HepG2 (cell line): ENCODE measurements around the gene BLMH.

ENCODE experiments used
- GZF1 ChIP-seq: sonication (generic); formaldehyde crosslinking; IDR thresholded peaks from 2 replicates; pipeline ENCODE4 v1.5.1; 2020; ENCODE audit warnings: mild to moderate bottlenecking, missing genetic modification reagents
- POLR2A ChIP-seq, 2 experiments: IDR thresholded peaks; 2 replicates each; pipeline ENCODE4 v1.6.1; 2011; ENCODE audit warnings: low read depth in 2 of 2, low read length in 2 of 2, mild to moderate bottlenecking in 1 of 2, moderate library complexity in 1 of 2; ENCODE audit not compliant: insufficient read depth in 1 of 2
- ZNF335 ChIP-seq: sonication (generic); formaldehyde crosslinking; IDR thresholded peaks from 2 replicates; pipeline ENCODE4 v1.4.0; 2020; ENCODE audit warnings: missing genetic modification reagents
- ZNF580 ChIP-seq: IDR thresholded peaks from 2 replicates; pipeline ENCODE4 v1.6.1; 2016; ENCODE audit warnings: low read depth, borderline replicate concordance
- ZNF749 ChIP-seq: sonication (generic); formaldehyde crosslinking; IDR thresholded peaks from 2 replicates; pipeline ENCODE4 v1.8.0; 2022; ENCODE audit warnings: mild to moderate bottlenecking, missing genetic modification reagents, moderate library complexity, borderline replicate concordance
- TF ChIP-seq, protein P1 (sequence below), 2 experiments: sonication (generic) in 1 of 2; formaldehyde crosslinking in 1 of 2; IDR thresholded peaks; 2 replicates each; pipeline versions ENCODE4 v1.5.1 to v1.6.1; 2011 to 2020; ENCODE audit warnings: borderline replicate concordance in 1 of 2, low read depth in 1 of 2, low read length in 1 of 2, mild to moderate bottlenecking in 1 of 2, missing genetic modification reagents in 1 of 2, moderate library complexity in 1 of 2

DNA sequence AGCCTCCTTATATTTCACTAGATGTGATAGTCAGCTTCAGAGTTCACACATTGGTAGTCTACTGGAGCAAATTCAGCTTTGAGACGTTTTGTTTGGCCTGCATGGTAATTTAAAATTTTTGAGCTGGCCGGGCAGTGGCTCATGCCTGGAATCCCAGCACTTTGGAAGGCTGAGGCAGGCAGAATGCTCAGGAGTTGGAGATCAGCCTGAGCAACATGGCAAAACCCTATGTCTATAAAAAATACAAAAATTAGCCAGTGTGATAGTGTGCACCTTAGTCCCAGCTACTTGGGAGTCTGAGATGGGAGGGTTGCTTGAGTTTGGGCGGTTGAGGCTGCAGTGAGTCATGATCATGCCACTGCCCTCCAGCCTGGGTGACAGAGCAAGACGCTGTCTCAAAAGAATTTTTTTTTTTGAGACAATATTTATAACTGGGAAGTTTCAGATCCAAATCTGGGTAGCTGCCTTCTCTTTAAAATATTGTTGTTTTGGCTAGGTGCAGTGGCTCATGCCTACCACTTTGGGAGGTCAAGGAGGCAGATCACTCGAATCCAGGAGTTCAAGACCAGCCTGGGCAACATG, 4.8 kb upstream of the BLMH start:
- no peak for TF ChIP-seq ZNF749 (CRISPR knock-in tag)
- TF ChIP-seq, protein P1, sequence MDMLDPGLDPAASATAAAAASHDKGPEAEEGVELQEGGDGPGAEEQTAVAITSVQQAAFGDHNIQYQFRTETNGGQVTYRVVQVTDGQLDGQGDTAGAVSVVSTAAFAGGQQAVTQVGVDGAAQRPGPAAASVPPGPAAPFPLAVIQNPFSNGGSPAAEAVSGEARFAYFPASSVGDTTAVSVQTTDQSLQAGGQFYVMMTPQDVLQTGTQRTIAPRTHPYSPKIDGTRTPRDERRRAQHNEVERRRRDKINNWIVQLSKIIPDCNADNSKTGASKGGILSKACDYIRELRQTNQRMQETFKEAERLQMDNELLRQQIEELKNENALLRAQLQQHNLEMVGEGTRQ (IDR thresholded peaks at IDR 0.05; ENCODE audit: low read depth, low read length): no peak
- TF ChIP-seq, protein P1 (CRISPR knock-in tag; IDR thresholded peaks at IDR 0.05; ENCODE audit: borderline replicate concordance): no peak
- no peak for TF ChIP-seq ZNF335 (CRISPR knock-in tag)
- TF ChIP-seq ZNF580 (CRISPR knock-in tag): no peak
- TF ChIP-seq GZF1: no peak
- TF ChIP-seq POLR2A (IDR thresholded peaks at IDR 0.05; ENCODE audit: insufficient read depth in 1 of 2, low read depth in 2 of 2, low read length in 2 of 2): no peak
